ENCODE data around the gene SPECC1L. TPM values are rescaled to one million over a fixed set of nuclear protein-coding genes. Genes with fewer than 3 reads are reported as not detected.

The SPECC1L gene
- total RNA-seq, 1 experiment from 2014 or later = 40.8 TPM

- no TSS peak for BruUV-seq (replicated peaks)
- no peak for ATAC-seq
- no peaks in the 10 kb centered on the region for H3K27me3 ChIP-seq (ENCODE audit: insufficient read depth, low read length)
- H3K9me3 ChIP-seq (ENCODE audit: control insufficient read depth in 1 of 2, insufficient read depth in 1 of 2, low read depth in 1 of 2, low read length in 2 of 2) = no peaks in the 10 kb centered on the region
- intact Hi-C loops (cut with micrococcal nuclease) = no loop called here
- no peak overlapping the region for H3K4me2 ChIP-seq (ENCODE audit: low read length)
- no peak overlapping the region for H3K9ac ChIP-seq (ENCODE audit: low read length)
- TF ChIP-seq, protein P1, sequence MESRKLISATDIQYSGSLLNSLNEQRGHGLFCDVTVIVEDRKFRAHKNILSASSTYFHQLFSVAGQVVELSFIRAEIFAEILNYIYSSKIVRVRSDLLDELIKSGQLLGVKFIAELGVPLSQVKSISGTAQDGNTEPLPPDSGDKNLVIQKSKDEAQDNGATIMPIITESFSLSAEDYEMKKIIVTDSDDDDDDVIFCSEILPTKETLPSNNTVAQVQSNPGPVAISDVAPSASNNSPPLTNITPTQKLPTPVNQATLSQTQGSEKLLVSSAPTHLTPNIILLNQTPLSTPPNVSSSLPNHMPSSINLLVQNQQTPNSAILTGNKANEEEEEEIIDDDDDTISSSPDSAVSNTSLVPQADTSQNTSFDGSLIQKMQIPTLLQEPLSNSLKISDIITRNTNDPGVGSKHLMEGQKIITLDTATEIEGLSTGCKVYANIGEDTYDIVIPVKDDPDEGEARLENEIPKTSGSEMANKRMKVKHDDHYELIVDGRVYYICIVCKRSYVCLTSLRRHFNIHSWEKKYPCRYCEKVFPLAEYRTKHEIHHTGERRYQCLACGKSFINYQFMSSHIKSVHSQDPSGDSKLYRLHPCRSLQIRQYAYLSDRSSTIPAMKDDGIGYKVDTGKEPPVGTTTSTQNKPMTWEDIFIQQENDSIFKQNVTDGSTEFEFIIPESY (IDR thresholded peaks at IDR 0.05; ENCODE audit: extremely low read depth, insufficient replicate concordance, low read length) = no peak
- TF ChIP-seq RAD21 (IDR thresholded peaks at IDR 0.05; ENCODE audit: low read depth) = no peak
- no peak overlapping the region for H2AFZ ChIP-seq (ENCODE audit: low read depth, low read length, poor library complexity, severe bottlenecking)
- H4K20me1 ChIP-seq (ENCODE audit: insufficient read depth) = no peaks in the 10 kb centered on the region
- no peaks in the 10 kb centered on the region for H3K4me1 ChIP-seq (ENCODE audit: control insufficient read depth in 1 of 2, insufficient read depth in 2 of 2, low read length in 2 of 2)
- no peak overlapping the region for H3K4me3 ChIP-seq (replicated peaks in 1 of 2; ENCODE audit: low read depth in 1 of 2, low read length in 2 of 2)
- no peak for DNase-seq (ENCODE audit: low read depth, low spot score)
- RAD21 ChIA-PET (ENCODE audit: low non-redundant PET in 1 of 2, low total read pairs in 2 of 2, uncharacterized antibody in 2 of 2, unreplicated experiment in 2 of 2) = no interaction called here
- peaks cover 2 to 12% of the 10 kb centered on the region in 2 experiments; a peak in 2 of 4 replicates for H3K36me3 ChIP-seq (ENCODE audit: control insufficient read depth in 1 of 2, insufficient read depth in 2 of 2, low read length in 2 of 2)
- no peak overlapping the region for H3K27ac ChIP-seq (ENCODE audit: low read depth, low read length)
- CTCF ChIA-PET = interaction anchor here (0.9 to 1.3 kb wide), 2 partner anchors 68 to 104 kb away, joined by 3 read pairs; no protein-coding TSS in a partner anchor
- no peaks in the 10 kb centered on the region for H3K9me2 ChIP-seq (ENCODE audit: insufficient read depth)
- no peaks in the 10 kb centered on the region for H3K79me2 ChIP-seq (ENCODE audit: insufficient read depth, low read length)
- POLR2A ChIA-PET = no interaction called here
These were observed 147.4 kb downstream of the SPECC1L start for GRCh38 chr22:24417901-24418641.

GRCh38 chr22:24418786-24419474 is 148.3 kb downstream of the SPECC1L start:
- DNase-seq (ENCODE audit: low read depth, low spot score) (no peak), ATAC-seq (no peak)
- POLR2A ChIA-PET = no interaction called here
- H3K27ac ChIP-seq (ENCODE audit: low read depth, low read length) = no peak overlapping the region
- peaks cover 2 to 12% of the 10 kb centered on the region in 2 experiments; a peak in 2 of 4 replicates for H3K36me3 ChIP-seq (ENCODE audit: control insufficient read depth in 1 of 2, insufficient read depth in 2 of 2, low read length in 2 of 2)
- H3K79me2 ChIP-seq (ENCODE audit: insufficient read depth, low read length) = no peaks in the 10 kb centered on the region
- no peak overlapping the region for H3K9ac ChIP-seq (ENCODE audit: low read length)
- RAD21 ChIA-PET (ENCODE audit: low non-redundant PET in 1 of 2, low total read pairs in 2 of 2, uncharacterized antibody in 2 of 2, unreplicated experiment in 2 of 2) = no interaction called here
- intact Hi-C loops (cut with micrococcal nuclease) = no loop called here
- H3K4me3 ChIP-seq (replicated peaks in 1 of 2; ENCODE audit: low read depth in 1 of 2, low read length in 2 of 2) = no peak overlapping the region
- H2AFZ ChIP-seq (ENCODE audit: low read depth, low read length, poor library complexity, severe bottlenecking) = no peak overlapping the region
- H3K4me1 ChIP-seq (ENCODE audit: control insufficient read depth in 1 of 2, insufficient read depth in 2 of 2, low read length in 2 of 2) = peaks cover 0 to 4% of the 10 kb centered on the region in 2 experiments; a peak in 2 of 4 replicates
- H3K4me2 ChIP-seq (ENCODE audit: low read length) = no peak overlapping the region
- TF ChIP-seq, protein P2, sequence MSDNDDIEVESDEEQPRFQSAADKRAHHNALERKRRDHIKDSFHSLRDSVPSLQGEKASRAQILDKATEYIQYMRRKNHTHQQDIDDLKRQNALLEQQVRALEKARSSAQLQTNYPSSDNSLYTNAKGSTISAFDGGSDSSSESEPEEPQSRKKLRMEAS (IDR thresholded peaks at IDR 0.05) = no peak
- no peak for TF ChIP-seq YY1 (IDR thresholded peaks at IDR 0.05; ENCODE audit: extremely low read depth, insufficient replicate concordance, low read depth, low read length)
- no peak for TF ChIP-seq ATF3 (IDR thresholded peaks at IDR 0.05)
- no peak for TF ChIP-seq POLR2AphosphoS5 (IDR thresholded peaks at IDR 0.05; ENCODE audit: low read depth, low read length)
- TF ChIP-seq ELF1 (IDR thresholded peaks at IDR 0.05; ENCODE audit: borderline replicate concordance, low read depth) = no peak
- TF ChIP-seq EGR1 (IDR thresholded peaks at IDR 0.05; ENCODE audit: low read depth) = no peak
- TF ChIP-seq SIN3A (IDR thresholded peaks at IDR 0.05; ENCODE audit: low read depth) = no peak
- H4K20me1 ChIP-seq (ENCODE audit: insufficient read depth) = no peaks in the 10 kb centered on the region
- TSS peak; percentile 12 for BruUV-seq (replicated peaks)
- H3K9me2 ChIP-seq (ENCODE audit: insufficient read depth) = no peaks in the 10 kb centered on the region
- no peaks in the 10 kb centered on the region for H3K9me3 ChIP-seq (ENCODE audit: control insufficient read depth in 1 of 2, insufficient read depth in 1 of 2, low read depth in 1 of 2, low read length in 2 of 2)
- no peaks in the 10 kb centered on the region for H3K27me3 ChIP-seq (ENCODE audit: insufficient read depth, low read length)
- CTCF ChIA-PET = no interaction called here
